CD4-positive, CD25-positive, alpha-beta regulatory T cell (primary cell): ENCODE data around the gene PKDCC. TPM values are rescaled to one million over a fixed set of nuclear protein-coding genes. Genes with fewer than 3 reads are reported as not detected.
"Not testable (repeated sequence)": the region's sequence is repeated elsewhere in the genome, so short reads cannot be mapped to it uniquely, and the experiment has no call there.

Source experiments
- ATAC-seq, 2 donors: fragments of 150-1000 bp; cut with Tn5 transposase; one replicate each; pipeline ENCODE4 v1.10.0; 2021; ENCODE audit warnings: low read depth in 2 of 2, moderate number of reproducible peaks in 2 of 2, moderate library complexity in 1 of 2
- DNase-seq, 3 donors: peaks; one replicate each; pipeline versions ENCODE4 v3.0.0 to v3.0.0-alpha.2; 2012 to 2022; ENCODE audit warnings: mixed read lengths in 1 of 3
- H3K27ac ChIP-seq: one replicate; pipeline ENCODE4 v1.7.0; 2013; ENCODE audit warnings: mild to moderate bottlenecking, low read length; ENCODE audit not compliant: insufficient read depth, poor library complexity, severe bottlenecking
- H3K27me3 ChIP-seq: one replicate; pipeline ENCODE4 v1.7.0; 2013; ENCODE audit warnings: low read length; ENCODE audit not compliant: control insufficient read depth, insufficient read depth
- H3K36me3 ChIP-seq: one replicate; pipeline ENCODE4 v1.7.0; 2013; ENCODE audit warnings: mild to moderate bottlenecking, low read length, moderate library complexity; ENCODE audit not compliant: control insufficient read depth, insufficient read depth
- H3K4me1 ChIP-seq: 2 replicates; pipeline ENCODE4 v1.7.0; 2013; ENCODE audit warnings: mild to moderate bottlenecking, low read length; ENCODE audit not compliant: insufficient read depth, control insufficient read depth, poor library complexity, severe bottlenecking
- H3K4me3 ChIP-seq: one replicate; pipeline ENCODE4 v1.7.0; 2013; ENCODE audit warnings: low read depth, mild to moderate bottlenecking, low read length, moderate library complexity
- H3K9me3 ChIP-seq, 2 experiments: 1 replicate in 1 of 2; 2 replicates in 1 of 2; pipeline ENCODE4 v1.7.0; 2013; ENCODE audit warnings: low read length in 2 of 2, mild to moderate bottlenecking in 1 of 2, moderate library complexity in 1 of 2; ENCODE audit not compliant: control insufficient read depth in 2 of 2
- H3K27ac Mint-ChIP-seq, 3 donors: one replicate each; pipeline ENCODE4 v1.8.0; 2020 to 2022; ENCODE audit warnings: mild to moderate bottlenecking in 3 of 3, mixed read lengths in 3 of 3, moderate library complexity in 2 of 3
- H3K27me3 Mint-ChIP-seq: one replicate; pipeline ENCODE4 v1.8.0; 2022; ENCODE audit warnings: mild to moderate bottlenecking, mixed read lengths
- H3K36me3 Mint-ChIP-seq: one replicate; pipeline ENCODE4 v1.8.0; 2020; ENCODE audit warnings: mixed read lengths
- H3K4me1 Mint-ChIP-seq, 4 donors: one replicate each; pipeline ENCODE4 v1.8.0; 2020 to 2022; ENCODE audit warnings: mixed read lengths in 4 of 4, mild to moderate bottlenecking in 1 of 4
- H3K4me3 Mint-ChIP-seq, 4 donors: one replicate each; pipeline ENCODE4 v1.8.0; 2020 to 2022; ENCODE audit warnings: mild to moderate bottlenecking in 4 of 4, mixed read lengths in 4 of 4, moderate library complexity in 3 of 4
- H3K9me3 Mint-ChIP-seq, 7 donors: one replicate each; pipeline ENCODE4 v1.8.0; 2020 to 2022; ENCODE audit warnings: mixed read lengths in 7 of 7, mild to moderate bottlenecking in 3 of 7, moderate library complexity in 2 of 7
- polyA plus RNA-seq, 4 donors: library from polyadenylated mRNA; unstranded; fragments of 300-500 nt; fragmentation: Illumina TruSeq; gene quantifications; one replicate each; pipeline ENCODE4 v1.2.3, GENCODE V29; 2021
- total RNA-seq: library from RNA; stranded (reverse); gene quantifications from one replicate; pipeline ENCODE4 v1.2.3, GENCODE V29; 2022

The PKDCC gene
- total and polyA plus RNA-seq, 5 donors from 2014 or later: not detected

GRCh38 chr2:42072349-42073118 lies 24.7 kb downstream of the PKDCC start:
- no peaks in the 10 kb centered on the region for H3K4me1 ChIP-seq
- Mint-ChIP-seq H3K36me3 (no peaks in the 10 kb centered on the region), H3K9me3 (peaks cover 0 to 1% (median 0%) of the 10 kb centered on the region in 7 donors), H3K4me3 (no peak overlapping the region), H3K27me3 (peaks cover 27% of the 10 kb centered on the region), H3K4me1 (peaks cover 0 to 2% (median 0%) of the 10 kb centered on the region in 4 donors), H3K27ac (no peak overlapping the region)
- H3K4me3 ChIP-seq: no peak overlapping the region
- no peaks in the 10 kb centered on the region for H3K36me3 ChIP-seq
- peaks cover 6% of the 10 kb centered on the region for H3K27me3 ChIP-seq
- DNase-seq: no peak
- no peaks in the 10 kb centered on the region for H3K9me3 ChIP-seq
- no peak overlapping the region for H3K27ac ChIP-seq
- no peak for ATAC-seq

GRCh38 chr2:42073739-42074503 lies 26.1 kb downstream of the PKDCC start:
- Histone ChIP-seq H3K36me3 (no peaks in the 10 kb centered on the region), H3K27ac (no peak overlapping the region), H3K4me3 (no peak overlapping the region), H3K27me3 (peaks cover 6% of the 10 kb centered on the region), H3K9me3 (no peaks in the 10 kb centered on the region), H3K4me1 (no peaks in the 10 kb centered on the region)
- Mint-ChIP-seq H3K36me3 (no peaks in the 10 kb centered on the region), H3K27ac (no peak overlapping the region), H3K9me3 (peaks cover 0 to 1% (median 0%) of the 10 kb centered on the region in 7 donors), H3K4me1 (peaks cover 0 to 2% (median 0%) of the 10 kb centered on the region in 4 donors), H3K27me3 (peaks cover 22% of the 10 kb centered on the region), H3K4me3 (peak overlapping the region in 1 of 4 donors; percentile 86)
- ATAC-seq: no peak
- no peak for DNase-seq

GRCh38 chr2:42074661-42075060 lies 26.8 kb downstream of the PKDCC start:
- H3K9me3 Mint-ChIP-seq: peaks cover 0 to 1% (median 0%) of the 10 kb centered on the region in 7 donors
- Histone ChIP-seq H3K4me3 (no peak overlapping the region), H3K36me3 (no peaks in the 10 kb centered on the region), H3K4me1 (no peaks in the 10 kb centered on the region), H3K27ac (no peak overlapping the region), H3K9me3 (no peaks in the 10 kb centered on the region), H3K27me3 (peaks cover 12% of the 10 kb centered on the region)
- H3K27me3 Mint-ChIP-seq: peaks cover 29% of the 10 kb centered on the region
- H3K36me3 Mint-ChIP-seq: no peaks in the 10 kb centered on the region
- peaks cover 0 to 2% (median 0%) of the 10 kb centered on the region in 4 donors for H3K4me1 Mint-ChIP-seq
- DNase-seq (no peak), ATAC-seq (no peak)
- peak overlapping the region in 1 of 3 donors; percentile 45 for H3K27ac Mint-ChIP-seq
- peak overlapping the region in 1 of 4 donors; percentile 86 for H3K4me3 Mint-ChIP-seq

GRCh38 chr2:42076357-42077225 lies 28.8 kb downstream of the PKDCC start:
- no peak overlapping the region for H3K4me3 Mint-ChIP-seq
- peaks cover 0 to 1% (median 0%) of the 10 kb centered on the region in 7 donors for H3K9me3 Mint-ChIP-seq
- H3K4me1 Mint-ChIP-seq: peaks cover 0 to 2% (median 0%) of the 10 kb centered on the region in 4 donors
- no peak for DNase-seq
- Histone ChIP-seq H3K4me3 (no peak overlapping the region), H3K36me3 (no peaks in the 10 kb centered on the region), H3K4me1 (no peaks in the 10 kb centered on the region), H3K27me3 (peaks cover 10% of the 10 kb centered on the region), H3K9me3 (no peaks in the 10 kb centered on the region), H3K27ac (no peak overlapping the region)
- H3K27ac Mint-ChIP-seq: no peak overlapping the region
- no peaks in the 10 kb centered on the region for H3K36me3 Mint-ChIP-seq
- peaks cover 39% of the 10 kb centered on the region for H3K27me3 Mint-ChIP-seq
- ATAC-seq: no peak

GRCh38 chr2:42077343-42077742 lies 29.5 kb downstream of the PKDCC start:
- H3K36me3 ChIP-seq: no peaks in the 10 kb centered on the region
- Mint-ChIP-seq H3K36me3 (no peaks in the 10 kb centered on the region), H3K9me3 (peaks cover 0 to 1% (median 0%) of the 10 kb centered on the region in 7 donors), H3K27ac (peak overlapping the region in 1 of 3 donors; percentile 77), H3K4me3 (no peak overlapping the region), H3K27me3 (peaks cover 38% of the 10 kb centered on the region), H3K4me1 (peaks cover 0 to 2% (median 0%) of the 10 kb centered on the region in 4 donors)
- DNase-seq: no peak
- no peak overlapping the region for H3K27ac ChIP-seq
- H3K4me1 ChIP-seq: no peaks in the 10 kb centered on the region
- H3K27me3 ChIP-seq: peaks cover 10% of the 10 kb centered on the region
- no peak for ATAC-seq
- H3K9me3 ChIP-seq: no peaks in the 10 kb centered on the region
- H3K4me3 ChIP-seq: no peak overlapping the region

- Histone ChIP-seq H3K4me1 (no peaks in the 10 kb centered on the region), H3K27me3 (peaks cover 10% of the 10 kb centered on the region), H3K27ac (no peak overlapping the region), H3K9me3 (no peaks in the 10 kb centered on the region), H3K36me3 (no peaks in the 10 kb centered on the region), H3K4me3 (no peak overlapping the region)
- H3K27ac Mint-ChIP-seq: no peak overlapping the region
- H3K4me3 Mint-ChIP-seq: peak overlapping the region in 1 of 4 donors; percentile 66
- DNase-seq (no peak), ATAC-seq (no peak)
- H3K9me3 Mint-ChIP-seq: peaks cover 0 to 1% (median 0%) of the 10 kb centered on the region in 7 donors
- H3K27me3 Mint-ChIP-seq: peaks cover 32% of the 10 kb centered on the region
- H3K36me3 Mint-ChIP-seq: no peaks in the 10 kb centered on the region
- H3K4me1 Mint-ChIP-seq: peaks cover 0 to 11% (median 2%) of the 10 kb centered on the region in 4 donors
Observed at GRCh38 chr2:42079737-42080287, 32.0 kb downstream of the PKDCC start.

GRCh38 chr2:42081151-42081550 lies 33.3 kb downstream of the PKDCC start:
- H3K9me3 Mint-ChIP-seq, H3K9me3 ChIP-seq, H3K4me3 Mint-ChIP-seq, H3K27me3 ChIP-seq, H3K27ac Mint-ChIP-seq, H3K4me1 ChIP-seq, ATAC-seq, H3K4me3 ChIP-seq, H3K36me3 Mint-ChIP-seq, DNase-seq, H3K27ac ChIP-seq, H3K36me3 ChIP-seq: not testable (repeated sequence)
- peaks cover 0 to 16% (median 5%) of the 10 kb centered on the region in 4 donors for H3K4me1 Mint-ChIP-seq
- H3K27me3 Mint-ChIP-seq: peaks cover 33% of the 10 kb centered on the region
